GM12878 (cell line): ENCODE data around the gene DNASE1L3.

Source experiments
- CEBPB ChIP-seq, 2 experiments: fragments of 150-350 bp in 1 of 2; IDR thresholded peaks; 2 replicates each; pipeline ENCODE4 v1.6.1; 2012 to 2014; ENCODE audit warnings: low read depth in 2 of 2, low read length in 2 of 2, borderline replicate concordance in 1 of 2, inconsistent platforms in 1 of 2
- CUX1 ChIP-seq: IDR thresholded peaks from 2 replicates; pipeline ENCODE4 v1.6.1; 2012; ENCODE audit warnings: improper control_type of control experiment, low read depth, low read length; ENCODE audit not compliant: insufficient replicate concordance
- JUND ChIP-seq: IDR thresholded peaks from 2 replicates; pipeline ENCODE4 v1.6.1; 2012; ENCODE audit warnings: low read depth, mild to moderate bottlenecking, low read length, improper control_type of control experiment, moderate library complexity
- POLR2AphosphoS5 ChIP-seq: IDR thresholded peaks from 2 replicates; pipeline ENCODE4 v1.6.1; 2011; ENCODE audit warnings: mild to moderate bottlenecking, low read length, inconsistent platforms
- STAT3 ChIP-seq: IDR thresholded peaks from 2 replicates; pipeline ENCODE4 v1.6.1; 2011; ENCODE audit warnings: low read depth, low read length, improper control_type of control experiment
- ZBTB33 ChIP-seq: fragments of 450-650 bp; IDR thresholded peaks from 2 replicates; pipeline ENCODE4 v1.6.1; 2017; ENCODE audit warnings: mild to moderate bottlenecking

DNA sequence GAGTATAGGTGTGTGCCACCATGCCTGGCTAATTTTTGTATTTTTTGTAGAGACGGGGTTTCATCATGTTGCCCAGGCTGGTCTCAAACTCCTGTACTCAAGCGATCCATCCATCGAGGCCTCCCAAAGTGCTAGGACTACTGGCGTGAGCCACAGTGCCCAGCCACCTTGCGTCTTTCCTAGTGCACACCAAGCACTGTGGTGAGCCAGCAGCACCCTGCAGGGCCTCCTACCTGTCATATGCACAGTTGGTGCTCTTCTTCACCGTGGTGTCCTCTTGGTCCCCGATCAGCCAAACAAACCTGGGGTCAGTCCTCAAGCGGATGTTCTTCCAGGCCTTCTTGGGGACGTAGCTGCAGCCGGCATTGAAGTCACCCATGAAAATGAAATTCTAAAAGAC, 13.2 kb downstream of the DNASE1L3 start:
- TF ChIP-seq JUND (no peak), STAT3 (no peak), CUX1 (no peak), ZBTB33 (no peak), CEBPB (IDR thresholded peaks at IDR 0.05; ENCODE audit: borderline replicate concordance in 1 of 2, low read depth in 2 of 2, low read length in 2 of 2) (no peak), POLR2AphosphoS5 (no peak)
